HG03575 (cell line): Measurements from ENCODE around the gene STK25.
"Not testable (repeated sequence)": the region's sequence is repeated elsewhere in the genome, so short reads cannot be mapped to it uniquely, and the experiment has no call there.

ENCODE experiments used
- ATAC-seq: cut with Tn5 transposase; IDR thresholded peaks from one replicate; pipeline ENCODE4 v1.9.1; 2021; ENCODE audit not compliant: unreplicated experiment, insufficient number of reproducible peaks, low FRiP score; ENCODE audit errors: extremely low read depth

STK25 gene

GRCh38 chr2:241481687-241482086, 26.7 kb downstream of the STK25 start:
- no peak for ATAC-seq

- no peak for ATAC-seq
These were observed 29.1 kb downstream of the STK25 start for GRCh38 chr2:241479026-241479898.

- no peak for ATAC-seq
These were observed 30.2 kb downstream of the STK25 start for GRCh38 chr2:241478166-241478565.

GRCh38 chr2:241475267-241475666, 33.1 kb downstream of the STK25 start:
- no peak for ATAC-seq

GRCh38 chr2:241473399-241473798, 35.0 kb downstream of the STK25 start:
- no peak for ATAC-seq

- no peak for ATAC-seq
These were observed 38.6 kb downstream of the STK25 start for GRCh38 chr2:241469746-241470145.

GRCh38 chr2:241468476-241468781, 40.0 kb downstream of the STK25 start:
- ATAC-seq: no peak

- ATAC-seq: no peak
These were observed 40.5 kb downstream of the STK25 start for GRCh38 chr2:241467777-241468475.

GRCh38 chr2:241466230-241466629, 42.2 kb downstream of the STK25 start:
- ATAC-seq: no peak

- ATAC-seq: no peak
These were observed 42.8 kb downstream of the STK25 start for GRCh38 chr2:241465543-241465942.

- ATAC-seq: no peak
These were observed 44.9 kb downstream of the STK25 start for GRCh38 chr2:241463276-241464135.

GRCh38 chr2:241461693-241462677, 46.4 kb downstream of the STK25 start:
- ATAC-seq: no peak

- no peak for ATAC-seq
These were observed 47.8 kb downstream of the STK25 start for GRCh38 chr2:241460631-241461030.

- ATAC-seq: no peak
These were observed 48.9 kb downstream of the STK25 start for GRCh38 chr2:241459520-241459919.

GRCh38 chr2:241458687-241459086, 49.7 kb downstream of the STK25 start:
- ATAC-seq: no peak

GRCh38 chr2:241456546-241456945, 51.8 kb downstream of the STK25 start:
- no peak for ATAC-seq

- ATAC-seq: no peak
These were observed 53.4 kb downstream of the STK25 start for GRCh38 chr2:241454837-241455485.

GRCh38 chr2:241453919-241454318, 54.5 kb downstream of the STK25 start:
- not testable (repeated sequence) for ATAC-seq
